ENCODE results near the gene RNF121. TPM values are rescaled to one million over a fixed set of nuclear protein-coding genes. Genes with fewer than 3 reads are reported as not detected.
"Not testable (repeated sequence)": the region's sequence is repeated elsewhere in the genome, so short reads cannot be mapped to it uniquely, and the experiment has no call there.

RNF121 gene
- 49.1 and 51.3 TPM in 2 replicates for total RNA-seq

GRCh38 chr11:71928737-71929443, at the start of gene RNF121:
Gene RNF121, plus strand, starts transcription at chr11:71929046. Its CDS starts 16 bp downstream, at chr11:71929062.
- H3K9me3 Mint-ChIP-seq: no peaks in the 10 kb centered on the region
- peak within 1 kb of the TSS; percentile 91 for H3K4me3 Mint-ChIP-seq (ENCODE audit: low read depth)
- peak; percentile 97 for DNase-seq (ENCODE audit: low spot score)
- intact Hi-C loops (cut with micrococcal nuclease): loop anchor here (1.0 to 2.0 kb wide), 3 partner anchors 15 to 152 kb away; partner anchors contain the start of genes LRRC51 and NUMA1
- peak within 1 kb of the TSS; percentile 99 for H3K27ac Mint-ChIP-seq
- H3K27me3 Mint-ChIP-seq (ENCODE audit: low read depth): no peaks in the 10 kb centered on the region
- peaks cover 18% of the 10 kb centered on the region for H3K36me3 Mint-ChIP-seq (ENCODE audit: low read depth)
- H3K4me1 Mint-ChIP-seq (ENCODE audit: low read depth): peaks cover 32% of the 10 kb centered on the region

- H3K9me3 Mint-ChIP-seq; H3K4me3 Mint-ChIP-seq (ENCODE audit: low read depth); intact Hi-C loops (cut with micrococcal nuclease): not testable (repeated sequence)
These were observed 43.0 kb upstream of the RNF121 start for GRCh38 chr11:71885806-71886205.

GRCh38 chr11:71888335-71889010, 40.4 kb upstream of the RNF121 start:
- H3K9me3 Mint-ChIP-seq; H3K27me3 Mint-ChIP-seq (ENCODE audit: low read depth); intact Hi-C loops (cut with micrococcal nuclease); H3K4me1 Mint-ChIP-seq (ENCODE audit: low read depth); H3K27ac Mint-ChIP-seq; H3K4me3 Mint-ChIP-seq (ENCODE audit: low read depth); H3K36me3 Mint-ChIP-seq (ENCODE audit: low read depth); DNase-seq (ENCODE audit: low spot score): not testable (repeated sequence)

More at GRCh38 chr11:71885806-71886205, 43.0 kb upstream of the RNF121 start:
- not testable (repeated sequence) for H3K4me1 Mint-ChIP-seq (ENCODE audit: low read depth); H3K36me3 Mint-ChIP-seq (ENCODE audit: low read depth); DNase-seq (ENCODE audit: low spot score); H3K27me3 Mint-ChIP-seq (ENCODE audit: low read depth); H3K27ac Mint-ChIP-seq

GRCh38 chr11:71889181-71889872, 39.5 kb upstream of the RNF121 start:
- not testable (repeated sequence) for H3K27me3 Mint-ChIP-seq (ENCODE audit: low read depth)

GRCh38 chr11:71895961-71896360, 32.9 kb upstream of the RNF121 start:
- H3K27ac Mint-ChIP-seq: no peak overlapping the region
- DNase-seq (ENCODE audit: low spot score): no peak
- intact Hi-C loops (cut with micrococcal nuclease): no loop called here
- H3K4me3 Mint-ChIP-seq (ENCODE audit: low read depth): no peak overlapping the region
- no peaks in the 10 kb centered on the region for H3K9me3 Mint-ChIP-seq
- no peaks in the 10 kb centered on the region for H3K27me3 Mint-ChIP-seq (ENCODE audit: low read depth)
- H3K4me1 Mint-ChIP-seq (ENCODE audit: low read depth): no peaks in the 10 kb centered on the region
- H3K36me3 Mint-ChIP-seq (ENCODE audit: low read depth): peaks cover 24% of the 10 kb centered on the region

More at GRCh38 chr11:71889181-71889872, 39.5 kb upstream of the RNF121 start:
- H3K27ac Mint-ChIP-seq; H3K36me3 Mint-ChIP-seq (ENCODE audit: low read depth); H3K9me3 Mint-ChIP-seq; DNase-seq (ENCODE audit: low spot score); H3K4me1 Mint-ChIP-seq (ENCODE audit: low read depth); H3K4me3 Mint-ChIP-seq (ENCODE audit: low read depth); intact Hi-C loops (cut with micrococcal nuclease): not testable (repeated sequence)

GRCh38 chr11:71901137-71901536, 27.7 kb upstream of the RNF121 start:
- H3K36me3 Mint-ChIP-seq (ENCODE audit: low read depth): peaks cover 20% of the 10 kb centered on the region
- H3K4me3 Mint-ChIP-seq (ENCODE audit: low read depth); intact Hi-C loops (cut with micrococcal nuclease); DNase-seq (ENCODE audit: low spot score); H3K4me1 Mint-ChIP-seq (ENCODE audit: low read depth); H3K27ac Mint-ChIP-seq; H3K9me3 Mint-ChIP-seq; H3K27me3 Mint-ChIP-seq (ENCODE audit: low read depth): not testable (repeated sequence)

- intact Hi-C loops (cut with micrococcal nuclease): no loop called here
- no peaks in the 10 kb centered on the region for H3K9me3 Mint-ChIP-seq
- no peak overlapping the region for H3K4me3 Mint-ChIP-seq (ENCODE audit: low read depth)
- H3K36me3 Mint-ChIP-seq (ENCODE audit: low read depth): peaks cover 36% of the 10 kb centered on the region
- H3K27me3 Mint-ChIP-seq (ENCODE audit: low read depth): no peaks in the 10 kb centered on the region
- no peak overlapping the region for H3K27ac Mint-ChIP-seq
- peaks cover 14% of the 10 kb centered on the region for H3K4me1 Mint-ChIP-seq (ENCODE audit: low read depth)
- no peak for DNase-seq (ENCODE audit: low spot score)
These were observed 20.6 kb upstream of the RNF121 start for GRCh38 chr11:71908218-71908617.

- intact Hi-C loops (cut with micrococcal nuclease): not testable (repeated sequence)
- Mint-ChIP-seq H3K27ac (peak overlapping the region; percentile 65), H3K36me3 (ENCODE audit: low read depth) (peaks cover 49% of the 10 kb centered on the region)
These were observed 18.1 kb upstream of the RNF121 start for GRCh38 chr11:71910775-71911174.

GRCh38 chr11:71911321-71911985, 17.4 kb upstream of the RNF121 start:
- H3K27me3 Mint-ChIP-seq (ENCODE audit: low read depth); intact Hi-C loops (cut with micrococcal nuclease); H3K4me3 Mint-ChIP-seq (ENCODE audit: low read depth); H3K9me3 Mint-ChIP-seq: not testable (repeated sequence)
- Mint-ChIP-seq H3K4me1 (ENCODE audit: low read depth) (peaks cover 37% of the 10 kb centered on the region), H3K27ac (peak overlapping the region; percentile 86), H3K36me3 (ENCODE audit: low read depth) (peaks cover 56% of the 10 kb centered on the region)
- peak; percentile 43 for DNase-seq (ENCODE audit: low spot score)

More at GRCh38 chr11:71910775-71911174, 18.1 kb upstream of the RNF121 start:
- not testable (repeated sequence) for H3K4me3 Mint-ChIP-seq (ENCODE audit: low read depth); H3K27me3 Mint-ChIP-seq (ENCODE audit: low read depth); DNase-seq (ENCODE audit: low spot score); H3K9me3 Mint-ChIP-seq
- peaks cover 33% of the 10 kb centered on the region for H3K4me1 Mint-ChIP-seq (ENCODE audit: low read depth)

- H3K4me3 Mint-ChIP-seq (ENCODE audit: low read depth); H3K27me3 Mint-ChIP-seq (ENCODE audit: low read depth); H3K9me3 Mint-ChIP-seq; DNase-seq (ENCODE audit: low spot score); intact Hi-C loops (cut with micrococcal nuclease): not testable (repeated sequence)
- Mint-ChIP-seq H3K36me3 (ENCODE audit: low read depth) (peaks cover 59% of the 10 kb centered on the region), H3K27ac (peak overlapping the region; percentile 86), H3K4me1 (ENCODE audit: low read depth) (peaks cover 37% of the 10 kb centered on the region)
These were observed 16.9 kb upstream of the RNF121 start for GRCh38 chr11:71911986-71912340.

- Mint-ChIP-seq H3K27ac (peak overlapping the region; percentile 74), H3K9me3 (no peaks in the 10 kb centered on the region), H3K27me3 (ENCODE audit: low read depth) (no peaks in the 10 kb centered on the region), H3K4me1 (ENCODE audit: low read depth) (peaks cover 37% of the 10 kb centered on the region), H3K36me3 (ENCODE audit: low read depth) (peaks cover 70% of the 10 kb centered on the region), H3K4me3 (ENCODE audit: low read depth) (no peak overlapping the region)
- DNase-seq (ENCODE audit: low spot score): no peak
- intact Hi-C loops (cut with micrococcal nuclease): loop anchor here (1.0 kb wide), 1 partner anchor 14 kb away; the partner anchor contains the start of gene XNDC1N
These were observed 14.9 kb upstream of the RNF121 start for GRCh38 chr11:71913756-71914526.

All from activated T-helper 2 cell treated with anti-CD3 and anti-CD28 coated beads, Interferon-gamma antibody, Interleukin-2, Interleukin-4, amounts not matched to agents 10 μg/mL and 5 μg/mL and 100 μg/mL, durations not matched to agents 14 hours and 24 hours and 36 hours (primary cell).